GM18907 (cell line): ENCODE measurements around the gene CLIC1.

Experiments
- ATAC-seq: cut with Tn5 transposase; IDR thresholded peaks from one replicate; pipeline ENCODE4 v1.9.1; 2021; ENCODE audit warnings: mild to moderate bottlenecking, moderate library complexity; ENCODE audit not compliant: unreplicated experiment

Gene CLIC1

GRCh38 chr6:31769684-31770371 lies 33.5 kb upstream of the CLIC1 start:
- ATAC-seq, result no peak

GRCh38 chr6:31768363-31769257 lies 32.3 kb upstream of the CLIC1 start:
- ATAC-seq, result no peak

- no peak for ATAC-seq
Observed at GRCh38 chr6:31767096-31767645, 30.8 kb upstream of the CLIC1 start.

GRCh38 chr6:31765910-31766794 lies 29.8 kb upstream of the CLIC1 start:
- no peak for ATAC-seq

- ATAC-seq, result no peak
Observed at GRCh38 chr6:31765559-31765909, 29.2 kb upstream of the CLIC1 start.

GRCh38 chr6:31764198-31764597 lies 27.9 kb upstream of the CLIC1 start:
- no peak for ATAC-seq

GRCh38 chr6:31763619-31763940 lies 27.2 kb upstream of the CLIC1 start:
- no peak for ATAC-seq

- ATAC-seq, result no peak
Observed at GRCh38 chr6:31762878-31763618, 26.7 kb upstream of the CLIC1 start.

GRCh38 chr6:31762356-31762755 lies 26.0 kb upstream of the CLIC1 start, which contains the start of gene SAPCD1:
Gene SAPCD1, plus strand, starts transcription at chr6:31762656. Its CDS starts 399 bp downstream, at chr6:31763055.
- ATAC-seq, result no peak

GRCh38 chr6:31761343-31761742 lies 25.0 kb upstream of the CLIC1 start:
- ATAC-seq, result no peak

- ATAC-seq, result no peak
Observed at GRCh38 chr6:31760790-31761189, 24.5 kb upstream of the CLIC1 start.

- no peak for ATAC-seq
Observed at GRCh38 chr6:31758281-31758680, 22.0 kb upstream of the CLIC1 start.

- no peak for ATAC-seq
Observed at GRCh38 chr6:31752739-31753319, 16.5 kb upstream of the CLIC1 start.

GRCh38 chr6:31750411-31751022 lies 14.2 kb upstream of the CLIC1 start:
- no peak for ATAC-seq

GRCh38 chr6:31749301-31750036 lies 13.1 kb upstream of the CLIC1 start:
- ATAC-seq, result no peak

- no peak for ATAC-seq
Observed at GRCh38 chr6:31744422-31744821, 8.1 kb upstream of the CLIC1 start.

- ATAC-seq, result no peak
Observed at GRCh38 chr6:31742894-31743293, 6.6 kb upstream of the CLIC1 start.

GRCh38 chr6:31741815-31742214 lies 5.5 kb upstream of the CLIC1 start:
- ATAC-seq, result no peak
